HG03159 (cell line): Measurements from ENCODE around the gene ARHGAP9.
"Not testable (repeated sequence)": the region's sequence is repeated elsewhere in the genome, so short reads cannot be mapped to it uniquely, and the experiment has no call there.

ENCODE experiments used
- ATAC-seq: cut with Tn5 transposase; IDR thresholded peaks from one replicate; pipeline ENCODE4 v1.9.1; 2021; ENCODE audit warnings: mild to moderate bottlenecking, moderate library complexity; ENCODE audit not compliant: unreplicated experiment

ARHGAP9 gene

DNA sequence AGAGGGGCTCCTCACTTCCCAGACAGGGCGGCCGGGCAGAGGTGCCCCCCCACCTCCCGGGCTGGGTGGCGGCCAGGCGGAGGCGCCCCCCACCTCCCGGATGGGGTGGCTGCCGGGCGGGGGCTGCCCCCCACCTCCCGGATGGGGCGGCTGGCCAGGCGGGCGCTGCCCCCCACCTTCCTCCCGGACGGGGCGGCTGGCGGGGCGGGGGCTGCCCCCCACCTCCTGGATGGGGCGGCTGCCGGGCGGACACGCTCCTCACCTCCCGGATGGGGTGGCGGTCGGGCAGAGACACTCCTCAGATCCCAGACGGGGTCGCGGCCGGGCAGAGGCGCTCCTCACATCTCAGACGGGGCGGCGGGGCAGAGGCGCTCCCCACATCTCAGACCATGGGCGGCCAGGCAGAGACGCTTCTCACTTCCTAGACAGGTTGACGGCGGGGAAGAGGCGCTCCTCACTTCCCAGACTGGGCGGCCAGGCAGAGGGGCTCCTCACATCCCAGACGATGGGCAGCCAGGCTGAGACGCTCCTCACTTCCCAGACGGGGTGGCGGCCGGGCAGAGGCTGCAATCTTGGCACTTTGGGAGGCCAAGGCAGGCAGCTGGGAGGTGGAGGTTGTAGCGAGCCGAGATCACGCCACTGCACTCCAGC lies 15.5 kb upstream of the ARHGAP9 start:
- ATAC-seq: not testable (repeated sequence)

DNA sequence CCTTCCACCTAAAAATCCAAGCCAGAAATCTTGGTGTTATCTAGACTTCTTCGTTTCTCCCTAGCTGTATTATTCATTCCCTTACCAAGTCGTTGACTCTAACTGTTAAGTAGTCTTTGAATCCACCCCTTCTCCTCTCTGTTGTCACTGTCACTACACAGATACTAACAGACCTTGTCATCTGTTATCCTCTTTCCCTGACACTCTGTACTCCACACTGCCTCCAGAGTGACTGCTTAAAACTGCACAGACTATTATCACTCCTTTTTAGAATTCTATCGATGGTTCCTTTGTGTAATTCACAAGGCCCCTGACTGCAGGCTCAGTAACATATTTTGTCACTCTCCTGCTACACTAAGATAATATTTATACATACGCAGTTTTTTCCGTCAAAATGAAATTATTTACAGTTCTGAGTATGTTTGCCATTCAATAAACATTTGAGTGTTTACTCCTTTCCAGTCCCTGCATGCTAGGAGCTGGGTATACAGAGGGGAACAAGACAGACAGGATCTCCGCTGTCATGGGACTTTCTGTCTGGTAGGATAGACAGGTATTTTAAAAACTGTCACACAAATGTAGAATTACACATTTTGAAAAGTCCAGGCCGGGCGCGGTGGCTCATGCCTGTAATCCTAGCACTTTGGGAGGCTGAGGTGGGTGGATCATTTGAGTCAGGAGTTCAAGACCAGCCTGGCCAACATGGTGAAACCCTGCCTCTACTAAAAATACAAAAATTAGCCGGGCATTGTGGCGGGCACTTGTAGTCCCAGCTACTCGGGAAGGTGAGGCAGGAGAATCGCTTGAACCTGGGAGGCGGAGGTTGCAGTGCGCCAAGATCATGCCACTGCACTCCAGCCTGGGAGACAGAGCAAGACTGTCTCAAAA lies 12.0 kb upstream of the ARHGAP9 start:
- no peak for ATAC-seq

DNA sequence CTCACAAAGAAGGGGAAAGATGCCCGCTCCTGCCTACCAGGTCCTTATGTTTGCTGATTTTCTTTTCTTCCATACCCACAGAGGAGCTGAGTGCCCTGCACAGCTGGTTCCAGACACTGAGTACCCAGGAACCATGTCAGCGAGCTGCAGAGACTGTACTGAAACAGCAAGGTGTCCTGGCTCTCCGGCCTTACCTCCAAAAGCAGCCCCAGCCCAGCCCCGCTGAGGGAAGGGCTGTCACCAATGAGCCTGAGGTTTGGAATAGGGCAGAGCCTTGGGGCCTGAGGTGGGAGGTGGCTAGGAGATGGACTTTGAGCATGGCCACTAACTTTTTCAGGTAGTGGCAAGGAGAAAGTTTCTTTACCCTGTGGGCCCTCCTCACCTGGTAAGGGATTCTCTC lies 10.5 kb upstream of the ARHGAP9 start:
- ATAC-seq: no peak

DNA sequence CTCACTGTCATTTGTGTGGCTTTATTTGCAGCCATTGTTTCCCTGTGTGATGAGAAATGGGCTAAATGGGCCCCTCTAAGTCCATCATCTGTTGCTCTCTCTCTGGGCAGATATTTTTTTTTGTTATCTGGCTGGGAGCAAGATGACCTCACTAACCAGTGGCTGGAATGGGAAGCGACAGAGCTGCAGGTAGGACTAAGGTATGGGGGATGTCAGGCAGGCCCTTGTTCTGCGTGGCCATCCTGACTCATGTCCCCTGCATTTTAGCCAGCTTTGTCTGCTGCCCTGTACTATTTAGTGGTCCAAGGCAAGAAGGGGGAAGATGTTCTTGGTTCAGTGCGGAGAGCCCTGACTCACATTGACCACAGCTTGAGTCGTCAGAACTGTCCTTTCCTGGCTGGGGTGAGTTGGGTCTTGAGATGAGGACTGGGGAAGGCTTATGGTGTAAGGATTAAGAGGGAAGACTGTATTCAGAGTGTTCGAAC lies 9.5 kb upstream of the ARHGAP9 start:
- ATAC-seq: no peak

DNA sequence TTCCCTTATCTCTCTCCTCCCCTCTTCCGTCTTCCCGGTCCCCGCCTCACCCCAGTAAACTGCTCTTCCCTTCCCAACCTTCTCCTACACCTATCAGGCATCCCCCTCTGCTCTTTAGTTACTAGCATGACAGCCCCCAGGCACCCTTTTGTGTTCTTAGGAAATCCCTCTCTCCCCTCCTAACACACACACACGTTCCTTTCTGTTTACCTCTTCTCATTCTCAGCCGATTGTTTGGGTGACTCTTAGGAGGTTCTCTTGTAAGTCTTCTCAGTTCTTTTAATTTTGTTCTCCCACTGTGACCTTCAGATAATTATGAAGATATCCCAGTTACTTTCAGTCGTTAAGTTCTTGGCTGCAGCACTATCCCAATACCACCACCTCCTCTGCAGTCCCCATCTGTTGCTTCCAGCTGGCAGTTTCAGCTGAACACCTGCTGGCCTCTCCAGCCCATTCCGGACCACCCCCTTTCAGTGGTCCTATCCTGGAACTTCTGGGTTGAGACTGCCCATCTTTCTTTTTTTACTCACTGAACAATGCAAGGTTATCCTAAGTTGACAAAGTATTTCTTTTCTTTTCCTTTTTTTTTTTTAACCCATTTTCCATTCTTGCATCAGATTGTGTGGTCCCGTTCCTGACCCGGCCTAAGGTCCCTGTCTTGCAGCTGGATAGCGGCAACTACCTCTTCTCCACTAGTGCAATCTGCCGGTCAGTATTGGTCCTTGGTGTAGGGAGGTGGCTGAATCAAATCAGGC lies 8.9 kb upstream of the ARHGAP9 start:
- ATAC-seq: no peak

DNA sequence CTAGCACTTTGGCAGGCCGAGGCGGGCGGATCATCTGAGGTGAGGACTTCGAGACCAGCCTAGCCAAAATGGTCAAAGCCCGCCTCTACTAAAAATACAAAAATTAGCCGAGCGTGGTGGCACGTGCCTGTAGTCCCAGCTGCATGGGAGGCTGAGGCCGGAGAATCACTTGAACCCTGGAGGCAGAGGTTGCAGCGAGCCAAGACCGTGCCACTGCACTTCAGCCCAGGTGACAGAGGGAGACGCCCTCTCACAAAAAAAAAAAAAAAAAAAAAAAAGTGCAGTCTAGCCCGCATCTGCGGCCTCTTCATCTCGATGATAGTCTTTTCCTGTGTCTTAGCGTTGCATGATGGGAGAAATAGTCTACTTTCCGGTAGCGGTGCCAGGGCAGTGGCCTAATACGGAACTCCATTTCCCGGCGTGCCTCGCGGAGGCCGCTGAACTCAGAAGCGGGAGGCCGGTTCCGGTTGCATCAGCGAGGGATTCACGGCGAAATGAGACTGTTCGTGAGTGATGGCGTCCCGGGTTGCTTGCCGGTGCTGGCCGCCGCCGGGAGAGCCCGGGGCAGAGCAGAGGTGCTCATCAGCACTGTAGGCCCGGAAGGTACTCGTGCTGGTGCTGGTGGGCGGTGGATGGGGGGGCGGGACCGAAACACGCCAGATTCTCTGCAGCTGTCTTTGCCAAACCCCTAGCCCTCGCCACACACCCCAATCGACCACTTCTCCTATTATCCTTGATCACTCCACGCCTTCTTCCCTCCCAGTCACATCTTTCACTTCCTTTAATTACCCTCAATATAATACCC lies 8.1 kb upstream of the ARHGAP9 start, which contains the start of gene MARS1:
Gene MARS1, plus strand, starts transcription at position 472 of the 805 bp plus-strand sequence. Its CDS starts 23 bp downstream, at position 495.
- ATAC-seq: peak; percentile 96

DNA sequence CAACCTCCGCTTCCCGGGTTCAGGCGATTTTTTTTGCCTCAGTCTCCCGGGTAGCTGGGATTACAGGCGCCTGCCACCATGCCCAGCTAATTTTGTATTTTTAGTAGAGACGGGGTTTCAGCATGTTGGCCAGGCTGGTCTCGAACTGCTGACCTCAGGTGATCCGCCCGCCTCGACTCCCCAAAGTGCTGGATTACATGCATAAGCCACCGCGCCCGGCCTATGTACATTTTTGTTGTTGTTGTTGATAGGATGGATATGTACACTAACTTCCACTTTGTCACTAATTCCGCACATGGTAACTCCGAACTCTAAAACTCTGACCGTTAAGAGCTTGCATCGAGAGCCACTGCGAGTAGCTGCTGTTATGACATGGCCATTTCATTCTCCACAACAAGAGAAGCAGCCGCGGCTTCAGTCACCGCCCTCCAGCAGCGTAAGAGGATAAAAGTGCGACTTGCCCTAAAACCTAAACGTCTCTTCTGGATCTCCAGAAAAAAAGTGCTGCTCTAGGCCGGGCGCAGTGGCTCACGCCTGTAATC lies 7.5 kb upstream of the ARHGAP9 start:
- no peak for ATAC-seq

DNA sequence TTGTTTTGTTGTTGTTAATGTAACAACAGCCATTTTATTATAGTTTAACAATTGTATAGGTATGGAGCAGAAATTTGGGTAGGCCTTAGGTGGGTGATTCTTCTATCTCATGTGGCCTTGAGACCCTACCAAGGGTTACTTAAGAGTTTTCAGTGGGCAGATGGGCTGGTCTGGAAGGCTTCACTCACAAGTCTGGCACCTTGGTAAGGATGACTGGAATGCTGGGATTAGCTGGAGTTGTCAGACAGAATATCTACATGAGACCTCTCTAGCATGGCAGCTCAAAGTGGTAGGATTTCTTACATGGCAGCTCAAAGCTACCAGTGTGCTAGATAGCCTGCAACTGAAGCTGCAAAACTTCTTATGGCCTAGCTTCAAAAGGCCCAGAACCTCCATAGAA lies 6.0 kb upstream of the ARHGAP9 start:
- ATAC-seq: no peak

DNA sequence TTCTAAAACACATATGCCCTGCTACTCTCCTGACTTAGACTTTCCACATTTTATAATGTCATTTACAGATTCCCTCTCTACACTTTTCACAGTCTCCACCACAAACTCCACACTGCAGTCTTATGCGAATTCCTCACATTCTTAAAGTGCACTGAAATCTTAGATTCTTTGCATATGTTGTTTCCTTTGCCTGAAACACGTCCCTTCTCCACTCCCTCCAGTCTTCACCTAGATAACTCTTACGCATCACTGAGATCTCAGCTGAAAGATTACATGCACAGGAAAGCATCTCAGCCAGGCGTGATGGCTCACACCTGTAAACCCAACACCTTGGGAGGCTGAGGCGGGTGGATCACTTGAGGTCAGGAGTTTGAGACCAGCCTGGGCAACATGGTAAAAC lies 3.8 kb upstream of the ARHGAP9 start:
- ATAC-seq: no peak

DNA sequence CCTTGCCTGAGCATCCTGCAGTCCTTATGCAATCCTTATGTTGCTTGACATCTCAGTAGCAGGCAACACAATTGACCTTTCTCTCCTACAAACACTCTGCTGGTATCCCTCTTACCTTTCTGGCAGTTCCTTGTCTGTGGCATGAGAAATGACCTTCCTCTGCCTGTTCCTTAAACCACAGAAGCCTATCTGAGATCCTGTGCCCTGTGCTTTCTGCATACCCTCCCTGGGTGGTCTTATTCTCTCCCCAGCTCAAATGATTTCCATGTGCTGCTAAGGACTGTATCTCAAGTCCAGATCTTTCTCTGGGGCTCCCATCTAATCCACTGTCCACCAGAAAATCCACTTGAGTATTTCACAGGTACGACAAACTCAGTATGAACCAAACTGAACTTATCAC lies 2.0 kb upstream of the ARHGAP9 start:
- ATAC-seq: no peak

DNA sequence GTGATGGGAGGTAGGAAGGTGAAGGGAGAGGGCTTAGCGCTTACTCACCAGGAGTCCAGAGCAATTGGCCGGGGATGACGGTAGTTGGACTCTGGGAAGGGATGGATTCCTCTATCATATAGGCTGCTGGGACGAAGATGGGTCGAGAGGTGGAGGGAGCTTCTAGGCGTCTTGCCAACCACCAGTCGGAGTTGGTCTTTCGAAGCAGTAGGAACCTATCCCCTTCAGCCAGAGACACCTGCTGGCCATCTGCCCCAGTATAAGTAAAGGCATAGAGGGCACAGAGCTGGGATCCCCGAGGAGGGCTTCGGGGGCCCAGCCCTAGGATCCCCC lies 657 bp downstream of the ARHGAP9 start:
- ATAC-seq: no peak

DNA sequence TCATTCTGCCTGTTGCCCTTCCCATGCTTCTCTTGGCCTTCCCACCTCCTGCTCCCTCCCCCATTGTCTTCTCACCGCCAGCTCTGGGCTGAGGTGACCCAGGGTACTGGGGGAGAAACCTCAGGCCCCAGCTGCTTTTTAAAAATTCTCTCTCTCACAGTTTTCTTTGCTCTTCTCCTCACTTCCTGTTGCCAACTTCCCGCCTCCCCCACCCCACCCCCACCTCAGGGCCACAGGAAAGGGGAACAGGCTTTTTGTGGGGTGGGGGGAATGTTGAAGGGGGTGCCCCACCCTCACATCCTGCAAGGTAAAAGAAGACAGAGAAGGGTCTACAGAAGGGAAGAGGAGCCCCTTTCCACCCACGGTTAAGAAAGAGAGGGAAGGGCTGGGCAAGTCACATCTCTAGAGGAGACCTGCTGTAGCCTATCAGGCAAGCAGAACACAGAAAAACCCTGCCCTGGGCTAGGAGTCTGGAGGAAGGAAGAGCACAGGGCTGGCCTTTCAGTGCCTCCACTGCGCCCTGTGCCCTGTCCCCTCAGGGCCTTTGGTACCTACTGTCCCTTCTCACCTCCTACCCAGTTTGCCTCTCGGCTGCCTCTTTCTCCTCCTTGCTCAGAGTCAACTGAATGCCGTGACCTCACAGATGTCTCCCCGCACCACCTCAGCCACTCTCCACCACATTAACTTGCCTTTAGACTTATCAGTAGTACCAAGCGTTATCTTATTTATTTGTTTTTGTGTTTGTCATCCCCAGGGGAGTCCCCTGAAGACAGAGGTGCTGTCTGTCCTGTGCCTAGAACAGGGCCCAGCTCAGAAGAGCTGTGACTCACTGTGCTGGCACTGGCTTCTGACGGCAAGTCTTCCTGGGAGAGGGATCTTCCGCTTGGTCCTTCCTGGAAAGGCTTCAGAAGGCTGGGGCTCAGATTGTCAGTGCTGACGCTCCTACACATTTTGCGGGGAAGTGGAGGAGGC lies 1.7 kb downstream of the ARHGAP9 start:
- ATAC-seq: no peak

DNA sequence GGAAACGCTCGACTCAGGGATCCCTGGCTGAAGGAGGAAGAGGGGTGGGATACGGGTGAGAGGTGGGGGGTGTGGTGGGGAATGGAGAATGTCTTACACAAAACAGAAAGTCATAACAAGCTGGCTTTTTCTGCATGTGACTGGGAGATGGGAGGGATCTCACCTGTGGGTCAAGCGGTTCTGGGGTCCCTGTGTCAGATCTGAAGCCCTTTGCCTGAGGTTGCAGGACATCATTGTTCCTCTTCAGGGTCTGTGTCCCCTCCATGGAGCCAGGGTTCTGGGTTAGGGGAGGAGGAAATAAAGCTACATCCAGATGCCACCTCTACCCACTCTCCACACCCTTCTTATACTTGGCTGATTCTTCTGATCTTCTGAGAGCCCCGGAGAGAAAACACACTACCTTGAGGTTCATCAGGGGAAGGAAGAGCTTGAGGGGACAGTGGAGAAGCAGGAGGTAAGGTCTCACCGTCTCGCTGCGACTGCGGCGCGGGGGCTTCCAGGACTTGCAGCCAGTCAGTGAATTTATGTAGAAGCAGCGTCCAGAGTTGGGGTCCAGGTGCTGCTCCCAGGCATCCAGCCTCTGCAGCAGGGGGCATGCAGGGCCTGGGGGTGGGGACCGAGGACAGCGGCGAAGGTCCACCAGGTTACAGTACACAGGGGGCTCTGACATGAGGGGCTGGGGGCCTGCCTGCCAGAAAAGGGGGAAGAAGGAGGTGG lies 2.5 kb downstream of the ARHGAP9 start:
- ATAC-seq: no peak

DNA sequence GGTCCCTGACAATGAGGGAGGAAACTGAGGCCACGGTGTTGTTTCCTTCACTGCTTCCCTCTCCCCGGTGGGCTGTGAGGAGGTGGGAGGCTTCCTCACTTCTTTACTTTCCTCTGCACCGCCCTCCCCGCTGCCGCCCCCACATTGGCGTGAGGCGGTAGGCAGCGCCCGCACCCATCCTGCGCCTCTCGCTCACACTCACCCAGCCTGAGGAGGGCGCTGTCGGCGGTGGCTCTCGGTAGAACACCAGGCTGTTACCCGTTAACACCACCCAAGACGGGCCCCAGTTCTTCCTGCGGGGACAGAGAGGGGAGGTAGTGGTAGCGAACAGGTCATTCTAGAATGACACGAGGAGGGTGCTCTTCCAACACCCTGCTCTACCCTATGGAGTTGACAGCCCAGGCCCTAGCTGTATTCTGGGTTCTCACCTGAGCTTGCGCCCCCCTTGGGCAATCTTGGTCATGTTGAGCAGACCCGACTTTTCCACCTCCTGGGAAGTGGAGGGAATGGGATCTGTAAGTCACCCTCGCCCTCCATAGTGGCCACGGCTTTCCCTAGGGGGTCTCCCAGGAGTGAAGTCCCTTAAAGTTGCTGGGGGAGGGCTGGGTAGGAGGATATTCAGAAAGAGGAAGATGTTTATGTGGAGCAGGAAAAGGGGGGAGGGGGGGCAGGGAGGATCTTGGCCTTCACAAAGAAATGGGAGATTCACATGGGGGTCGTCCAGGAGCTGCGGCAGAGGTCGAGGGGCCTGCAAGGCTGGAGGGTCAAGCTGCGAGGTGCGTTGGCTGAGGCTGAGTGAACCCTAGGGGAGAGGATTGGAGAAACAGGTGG lies 3.3 kb downstream of the ARHGAP9 start:
- no peak for ATAC-seq

DNA sequence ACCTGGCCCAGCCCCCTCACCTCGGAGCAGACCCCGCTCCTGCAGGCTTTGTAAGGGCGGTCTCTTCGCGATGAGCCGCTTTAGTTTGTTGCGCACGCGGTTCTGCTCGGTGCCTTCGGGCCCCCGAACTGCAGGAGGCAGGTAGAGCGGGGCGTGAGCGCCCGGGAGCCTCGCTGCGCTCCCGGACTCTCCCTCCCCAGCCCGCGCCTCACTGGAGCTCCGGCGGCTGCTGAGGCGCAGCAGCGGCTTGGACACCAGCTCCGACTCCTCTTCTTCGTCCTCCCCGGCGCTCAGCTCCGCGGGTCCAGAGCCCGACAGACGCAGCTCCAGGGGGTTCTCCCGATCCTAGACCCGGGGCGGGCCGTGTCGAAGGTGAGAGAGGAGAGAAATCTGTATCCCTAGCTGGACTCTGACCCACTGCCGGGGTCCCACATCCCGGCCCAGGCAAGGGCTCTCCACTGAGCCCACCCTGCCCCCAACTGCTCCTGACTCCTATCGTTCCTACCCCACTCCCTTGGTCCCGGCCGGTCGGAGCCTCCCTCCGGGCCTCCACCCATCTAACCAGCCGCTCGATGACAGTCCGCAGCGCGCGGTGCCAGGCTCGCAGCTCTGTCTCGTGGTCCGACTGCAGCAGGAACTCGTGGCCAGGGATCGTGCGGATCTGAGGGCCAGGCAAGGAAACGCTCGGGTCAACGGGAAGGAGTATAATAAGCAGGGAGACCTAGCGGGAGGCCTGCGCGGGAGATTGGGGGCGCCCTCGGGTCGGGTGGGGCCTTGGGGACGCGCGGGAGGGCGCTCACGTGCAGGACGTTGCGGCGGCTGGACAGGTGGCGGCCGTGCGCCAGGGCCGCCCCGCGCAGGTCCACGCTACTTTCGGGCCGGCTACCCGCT lies 4.2 kb downstream of the ARHGAP9 start:
- no peak for ATAC-seq

DNA sequence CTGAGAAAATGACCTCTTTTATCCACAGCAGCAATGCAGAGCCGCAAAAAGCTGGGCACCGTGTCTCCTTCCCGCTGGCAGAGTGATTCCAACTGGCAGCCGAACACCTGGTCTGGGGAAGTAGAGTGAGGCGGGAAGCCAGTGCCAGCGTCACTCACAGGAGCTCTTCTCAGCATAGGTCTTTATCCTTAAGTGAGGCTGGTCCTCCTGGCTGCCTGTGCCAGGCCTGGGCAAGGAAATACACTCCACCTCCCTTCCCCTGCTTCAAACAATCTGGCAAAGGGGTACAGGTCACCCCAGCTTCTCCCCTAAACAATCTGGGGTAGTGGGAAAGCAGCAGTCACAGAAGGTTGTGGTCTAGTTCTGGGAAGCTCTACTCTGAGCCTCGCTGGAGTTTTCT lies 4.8 kb downstream of the ARHGAP9 start:
- no peak for ATAC-seq

DNA sequence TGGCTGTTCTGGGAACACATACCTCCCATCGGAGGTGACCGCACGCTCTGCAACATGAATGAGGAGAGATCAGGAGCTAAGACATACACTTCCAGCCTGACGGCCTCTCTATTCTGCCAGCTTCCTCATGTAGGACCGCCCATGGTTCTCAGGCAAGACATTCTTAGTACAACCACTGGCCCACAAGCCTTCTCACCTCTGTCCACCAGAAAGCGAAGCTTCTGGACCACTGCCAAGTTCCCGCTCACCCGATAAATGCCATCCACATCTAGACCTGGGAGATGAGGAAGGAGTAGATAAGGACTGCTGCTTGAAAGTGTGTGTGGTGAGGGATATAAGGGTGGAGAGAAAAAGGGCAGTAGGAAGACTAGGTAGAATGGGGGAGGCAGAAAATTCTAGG lies 5.2 kb downstream of the ARHGAP9 start:
- ATAC-seq: no peak
